GM18870 (cell line): ENCODE data around the gene BPHL.
"Not testable (repeated sequence)": the region's sequence is repeated elsewhere in the genome, so short reads cannot be mapped to it uniquely, and the experiment has no call there.

Source experiments
- ATAC-seq: cut with Tn5 transposase; IDR thresholded peaks from one replicate; pipeline ENCODE4 v1.9.1; 2021; ENCODE audit warnings: moderate library complexity; ENCODE audit not compliant: unreplicated experiment

Gene BPHL

DNA sequence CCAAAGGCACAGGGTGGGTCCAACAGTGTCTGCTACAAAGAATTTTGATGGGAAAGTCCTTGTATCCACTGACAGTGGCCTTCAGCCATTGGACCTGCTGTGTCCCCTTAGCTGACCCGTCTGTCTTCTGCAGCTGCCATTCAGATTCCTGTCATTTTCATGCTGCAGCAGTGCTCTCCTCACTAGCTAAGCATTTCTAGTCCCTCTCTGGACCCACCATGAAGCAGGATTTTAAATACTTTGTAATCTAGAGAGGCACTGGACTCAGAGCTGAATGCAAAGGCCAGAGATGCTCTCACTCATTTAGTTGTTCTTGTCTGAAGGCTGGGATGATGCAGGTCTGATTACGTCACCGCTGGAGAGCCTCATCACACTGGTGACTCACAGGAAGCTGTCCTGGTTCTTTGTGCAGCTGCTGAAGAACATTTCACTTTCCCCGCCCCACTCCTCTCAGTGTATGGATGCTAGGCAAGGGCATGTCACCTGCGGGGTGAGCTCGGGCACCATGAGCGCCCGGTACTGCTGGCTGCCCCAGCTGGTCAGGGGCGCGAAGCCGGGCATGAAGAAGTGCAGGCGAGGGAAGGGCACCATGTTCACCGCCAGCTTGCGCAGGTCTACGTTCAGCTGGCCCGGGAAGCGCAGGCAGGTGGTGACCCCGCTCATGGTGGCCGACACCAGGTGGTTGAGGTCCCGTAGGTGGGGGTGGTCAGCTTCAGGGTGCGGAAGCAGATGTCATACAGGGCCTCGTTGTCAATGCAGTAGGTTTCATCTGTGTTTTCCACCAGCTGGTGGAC is 58.2 kb downstream of the BPHL start:
- ATAC-seq, result no peak

DNA sequence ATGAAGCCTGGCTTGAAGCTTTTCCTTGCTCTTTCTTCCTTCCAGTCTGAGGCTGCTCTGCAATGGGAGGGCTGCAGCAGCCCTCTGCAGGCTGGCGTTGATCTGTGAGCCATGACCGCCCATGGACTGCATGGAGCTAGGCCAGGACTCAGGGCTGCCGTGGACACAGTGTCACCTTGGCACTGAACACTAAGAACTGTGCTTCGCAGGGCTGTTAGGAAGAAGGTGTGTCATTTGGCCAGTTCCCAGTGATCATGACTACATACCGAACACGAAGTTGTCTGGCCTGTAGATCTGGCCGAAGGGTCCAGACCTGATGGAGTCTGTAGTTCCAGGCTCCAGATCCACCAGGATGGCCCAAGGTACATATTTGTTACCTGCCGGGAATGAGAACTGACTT is 60.2 kb downstream of the BPHL start:
- not testable (repeated sequence) for ATAC-seq

DNA sequence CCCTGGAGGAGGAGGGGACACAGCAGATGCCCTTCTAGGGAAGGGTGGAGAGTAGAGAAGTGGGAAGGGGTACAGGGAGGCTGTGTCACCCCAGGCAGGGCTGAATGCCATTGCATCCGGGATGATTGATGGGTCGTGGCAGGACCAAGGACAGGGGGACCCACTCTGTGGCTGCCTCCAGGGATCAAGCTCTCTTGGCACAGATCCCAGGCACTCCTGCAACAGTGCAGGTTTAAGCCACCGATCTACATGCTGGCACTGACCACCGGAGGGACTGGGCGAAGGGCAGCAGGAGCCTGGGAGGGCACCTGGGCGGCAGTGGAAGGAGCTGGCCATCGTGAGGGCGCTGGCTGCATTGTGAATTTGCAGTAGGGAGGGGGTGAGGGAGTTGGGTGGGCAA is 61.4 kb downstream of the BPHL start:
- not testable (repeated sequence) for ATAC-seq

DNA sequence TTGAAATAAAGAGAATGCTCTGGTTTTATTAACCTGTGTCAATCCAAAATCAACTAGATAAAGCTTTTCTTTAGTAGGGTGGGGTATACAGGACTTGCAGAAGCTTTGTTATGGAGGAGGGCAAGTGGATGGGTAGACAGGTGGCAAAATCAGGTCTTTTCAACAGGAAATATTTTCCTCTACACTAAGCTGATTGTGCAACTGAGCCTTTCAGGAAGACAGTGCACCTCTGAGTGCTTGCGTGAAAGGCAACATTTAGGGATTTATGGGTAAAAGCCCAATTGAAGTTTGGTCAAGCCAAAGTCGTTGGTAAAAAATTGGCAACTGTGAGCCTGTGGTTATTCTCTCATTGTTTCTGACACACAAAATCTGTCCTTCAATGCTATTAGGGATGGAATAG is 62.6 kb downstream of the BPHL start:
- ATAC-seq, result no peak

DNA sequence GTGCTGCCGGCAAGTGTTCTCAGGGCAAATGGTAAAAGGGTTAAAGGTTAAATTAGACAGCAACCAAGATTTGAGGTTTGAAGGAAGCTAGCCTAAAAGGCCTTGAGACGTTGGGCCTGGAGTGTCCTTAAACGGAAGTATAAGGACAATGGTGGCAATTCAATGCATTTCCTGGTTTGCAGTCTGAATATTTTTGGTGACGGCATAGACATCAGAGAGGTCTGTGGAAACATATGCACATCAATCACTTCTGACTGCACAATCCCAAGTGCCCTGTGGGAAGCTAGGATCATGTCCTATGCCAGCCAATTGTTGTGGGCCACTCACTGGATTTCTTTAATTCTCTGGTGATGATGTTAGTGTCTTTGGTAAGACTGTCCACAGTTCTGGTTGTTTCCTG is 64.6 kb downstream of the BPHL start:
- ATAC-seq, result no peak

DNA sequence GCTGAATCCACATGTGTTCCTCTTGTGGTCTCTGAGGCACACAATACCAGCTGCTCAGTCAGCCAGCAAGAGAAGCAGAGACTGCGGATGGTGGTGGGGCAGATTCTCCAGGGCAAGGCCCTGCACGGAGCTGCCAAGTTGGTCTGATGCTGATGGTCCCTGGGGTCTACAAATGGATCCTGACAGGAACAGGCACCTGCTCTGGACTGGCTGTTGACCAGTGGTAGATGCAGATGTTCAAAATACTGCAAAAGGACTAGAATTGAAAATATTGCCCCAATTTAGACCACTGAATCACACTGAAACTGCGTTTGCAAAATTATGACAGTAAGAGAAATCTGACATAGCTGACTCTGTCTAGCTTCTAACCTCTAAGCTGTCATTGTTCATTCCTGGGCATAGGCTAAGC is 68.5 kb downstream of the BPHL start:
- no peak for ATAC-seq

DNA sequence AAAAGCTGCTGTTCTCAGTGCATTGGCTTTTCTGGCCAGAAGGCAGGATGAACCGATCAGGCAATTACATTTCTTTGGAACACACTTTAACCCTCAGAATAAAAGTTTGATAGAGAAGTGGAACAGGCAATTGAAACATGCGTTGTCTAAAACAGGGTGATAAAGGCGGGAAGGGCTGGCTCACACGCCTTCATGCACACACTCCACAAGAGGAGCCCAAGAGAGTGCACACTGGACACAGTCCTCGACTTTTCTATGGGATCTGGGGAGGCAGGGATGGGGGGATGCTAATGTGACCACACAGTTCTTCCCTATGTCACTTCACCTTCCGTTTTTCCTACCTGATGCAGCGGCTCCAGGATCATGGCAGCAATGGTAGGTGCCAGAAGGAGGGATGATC is 69.8 kb downstream of the BPHL start:
- no peak for ATAC-seq

DNA sequence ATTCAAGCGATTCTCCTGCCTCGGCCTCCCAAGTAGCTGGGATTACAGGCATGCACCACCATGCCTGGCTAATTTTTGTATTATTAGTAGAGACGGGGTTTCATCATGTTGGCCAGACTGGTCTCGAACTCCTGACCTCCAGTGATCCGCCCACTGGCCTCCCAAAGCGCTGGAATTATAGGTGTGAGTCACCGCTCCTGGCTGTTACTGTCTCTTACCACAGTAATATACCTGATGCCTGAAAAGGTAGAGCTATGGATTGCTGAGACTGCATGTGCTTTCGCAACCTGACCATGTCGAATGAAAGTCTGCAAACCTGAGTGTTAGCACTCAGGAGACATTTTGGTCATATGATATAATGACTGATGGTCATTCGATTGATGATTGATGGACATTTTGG is 70.7 kb downstream of the BPHL start:
- not testable (repeated sequence) for ATAC-seq

DNA sequence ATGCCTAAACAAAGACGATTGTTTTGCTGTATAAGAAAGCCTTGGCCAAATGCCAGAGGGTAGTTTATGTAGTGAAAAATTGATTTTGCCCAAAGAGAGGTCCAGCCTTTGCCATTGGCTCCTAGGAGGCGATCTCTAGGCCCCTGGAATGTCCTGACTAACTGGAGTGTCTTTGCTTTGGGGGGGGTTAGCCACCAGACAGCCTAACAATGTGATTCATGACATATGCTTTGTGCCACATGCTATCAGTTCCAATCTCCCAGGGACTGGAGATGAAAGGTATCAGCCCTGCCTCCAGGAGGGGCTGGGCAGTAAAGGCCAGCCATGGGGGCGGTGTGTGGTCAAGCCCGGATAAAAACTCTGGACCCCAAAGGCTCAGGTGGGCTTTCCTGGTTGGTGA is 71.5 kb downstream of the BPHL start:
- ATAC-seq, result no peak

DNA sequence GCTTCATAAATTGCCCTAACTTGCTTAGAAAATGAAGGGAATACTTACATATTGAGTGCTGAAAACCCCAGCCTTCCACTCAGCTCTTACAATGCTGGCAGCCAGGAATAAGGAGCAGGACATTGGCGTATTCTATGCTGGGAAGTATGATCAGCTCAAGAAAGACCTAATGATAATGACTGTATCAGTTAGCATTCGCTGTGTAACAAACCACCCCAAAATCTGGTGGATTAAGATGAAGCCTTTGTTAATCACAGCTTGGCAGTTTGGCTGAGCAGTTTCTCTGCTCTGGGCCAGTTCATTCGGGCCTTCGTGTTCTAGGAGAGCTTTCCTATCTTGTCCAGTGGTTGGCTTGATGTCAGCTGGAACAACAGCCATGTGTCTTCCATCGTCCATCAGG is 72.3 kb downstream of the BPHL start:
- no peak for ATAC-seq

DNA sequence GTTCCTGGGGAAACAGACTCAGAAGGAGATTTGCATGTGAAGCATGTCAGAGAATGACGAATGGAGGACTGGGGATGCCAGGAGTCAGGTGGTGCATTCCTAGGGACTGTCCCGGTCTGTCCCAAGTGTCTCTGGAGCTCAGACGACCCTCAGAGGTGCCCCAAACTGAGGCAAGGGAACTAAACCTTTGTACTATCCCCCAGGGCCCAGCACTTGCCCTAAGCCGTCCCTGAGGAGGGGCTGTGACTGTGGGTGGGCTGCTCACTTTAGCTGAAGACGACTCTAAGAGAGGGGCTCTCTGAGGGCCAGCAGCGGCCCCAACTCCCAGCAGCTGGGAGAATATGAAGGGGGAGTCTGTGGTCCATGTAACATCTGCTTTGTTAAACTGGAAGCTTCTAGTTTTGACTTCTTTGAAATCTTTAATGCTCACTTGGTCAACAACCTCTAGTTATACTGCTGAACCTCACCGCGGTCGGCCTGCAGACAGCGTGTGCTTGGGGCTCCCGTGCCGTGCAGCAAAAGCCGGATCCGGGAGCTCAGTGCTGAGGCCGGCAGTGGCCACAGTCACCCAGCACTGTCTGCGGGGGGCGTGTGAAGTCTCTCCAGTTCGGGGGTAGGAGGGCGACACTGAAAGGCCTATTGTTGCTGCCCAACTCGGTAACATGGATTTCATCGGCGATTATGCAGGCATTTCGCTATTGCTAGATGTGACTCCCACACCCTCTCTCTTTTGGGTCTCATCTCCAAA is 74.8 kb downstream of the BPHL start:
- ATAC-seq, result no peak

DNA sequence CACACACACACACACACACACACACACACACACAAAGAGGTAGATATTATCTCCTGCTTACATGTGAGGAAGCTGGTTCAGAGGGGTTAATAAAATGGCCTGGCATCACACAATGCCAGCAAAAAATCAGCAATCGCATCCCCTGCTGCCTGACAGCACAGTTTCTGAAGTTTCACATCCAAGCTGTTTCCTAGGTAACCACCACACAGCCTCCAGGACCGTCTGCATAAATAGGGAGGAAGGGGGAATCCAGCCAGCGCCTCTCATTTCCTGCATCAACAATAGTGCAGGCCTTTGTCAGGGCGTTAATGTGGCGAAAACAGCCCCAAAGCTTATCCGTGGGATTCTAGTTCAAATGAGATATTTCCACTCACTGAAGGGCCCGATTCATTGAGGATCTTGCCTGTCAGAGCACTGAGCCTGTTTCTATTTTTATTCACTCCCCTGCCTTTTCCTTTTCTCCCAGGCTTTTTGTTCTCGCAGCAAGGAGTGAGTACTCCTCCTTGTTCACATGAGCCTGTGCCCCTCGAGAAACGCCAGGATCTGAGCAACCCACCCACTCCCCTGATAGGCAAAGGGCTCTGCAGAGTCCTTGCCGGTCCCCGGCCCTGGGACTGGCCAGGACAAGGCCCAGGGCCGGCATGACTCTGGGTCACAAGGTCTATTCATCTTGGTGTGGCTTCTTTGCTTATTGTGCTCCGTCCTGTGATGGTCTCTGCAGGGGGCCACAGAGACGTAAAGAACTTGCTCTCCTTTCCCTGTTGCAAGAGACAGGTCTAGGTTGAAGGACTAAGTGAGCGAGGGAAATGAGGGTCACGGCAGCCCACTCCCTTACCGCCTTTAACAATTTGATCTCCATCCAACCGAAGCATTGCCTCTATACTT is 76.3 kb downstream of the BPHL start:
- ATAC-seq, result no peak

DNA sequence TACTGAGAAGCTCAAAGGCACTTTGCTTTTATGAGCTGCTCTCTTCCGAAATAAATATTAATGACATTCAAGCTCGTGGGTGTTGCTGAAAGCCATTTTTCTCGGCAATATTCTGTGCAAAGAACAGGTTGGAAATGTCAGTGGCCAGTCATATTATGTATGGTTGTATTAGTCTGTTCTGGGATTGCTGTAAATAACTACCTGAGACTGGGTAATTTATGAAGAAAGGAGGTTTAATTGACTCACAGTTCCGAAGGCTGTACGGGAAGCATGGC is 76.8 kb downstream of the BPHL start:
- no peak for ATAC-seq

DNA sequence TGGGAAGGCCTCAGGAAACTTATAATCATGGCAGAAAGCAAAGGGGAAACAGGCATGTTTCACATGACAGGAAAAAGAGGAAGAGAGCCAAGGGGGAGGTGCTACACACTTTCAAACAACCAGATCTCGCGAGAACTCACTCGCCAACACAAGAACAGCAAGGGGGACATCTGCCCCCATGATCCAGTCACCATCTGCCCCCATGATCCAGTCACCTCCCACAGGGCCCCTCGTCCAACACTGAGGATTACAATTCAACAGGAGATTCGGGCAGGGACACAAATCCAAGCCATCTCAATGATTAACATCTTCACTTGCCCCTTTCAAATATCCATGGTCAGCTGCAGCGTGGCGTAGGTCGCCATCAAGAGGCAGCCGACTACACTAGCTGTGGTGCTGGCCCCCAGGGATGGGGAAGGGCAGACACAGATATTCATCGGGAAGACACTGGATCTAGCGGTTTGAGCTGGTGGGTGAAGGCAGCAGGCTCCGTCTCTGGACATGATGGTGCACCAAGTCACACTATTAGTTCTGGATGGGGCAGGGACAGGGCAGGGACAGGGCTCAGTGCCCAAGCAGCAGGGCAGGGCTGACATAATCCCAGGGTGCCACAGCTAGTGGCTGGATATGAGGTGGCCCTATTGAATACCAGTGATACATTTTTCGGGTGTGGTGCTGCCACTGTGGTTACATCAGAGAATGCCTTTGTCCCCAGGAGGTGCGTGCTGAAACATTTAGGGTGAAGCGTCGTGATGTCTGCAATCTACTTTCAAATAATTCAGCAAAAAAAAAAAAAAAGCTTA is 77.4 kb downstream of the BPHL start:
- no peak for ATAC-seq

DNA sequence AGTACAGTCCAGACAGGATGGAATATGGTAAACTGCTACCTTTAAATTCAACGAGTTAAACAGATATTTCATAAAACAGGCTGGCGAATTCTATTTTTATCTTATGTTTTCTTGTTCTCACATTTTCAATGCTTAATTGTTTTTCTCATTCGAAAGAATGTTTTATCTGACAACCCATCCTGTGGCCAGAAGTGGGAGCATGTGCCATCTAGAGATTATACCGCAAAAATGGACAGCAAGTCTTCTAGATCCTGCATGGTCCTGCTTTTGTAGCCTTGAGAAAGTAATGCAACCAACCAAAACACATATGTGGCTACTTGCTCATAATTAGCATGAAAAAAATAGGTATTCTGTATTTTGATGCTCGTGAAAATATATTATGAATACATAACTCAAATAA is 78.3 kb downstream of the BPHL start:
- no peak for ATAC-seq

DNA sequence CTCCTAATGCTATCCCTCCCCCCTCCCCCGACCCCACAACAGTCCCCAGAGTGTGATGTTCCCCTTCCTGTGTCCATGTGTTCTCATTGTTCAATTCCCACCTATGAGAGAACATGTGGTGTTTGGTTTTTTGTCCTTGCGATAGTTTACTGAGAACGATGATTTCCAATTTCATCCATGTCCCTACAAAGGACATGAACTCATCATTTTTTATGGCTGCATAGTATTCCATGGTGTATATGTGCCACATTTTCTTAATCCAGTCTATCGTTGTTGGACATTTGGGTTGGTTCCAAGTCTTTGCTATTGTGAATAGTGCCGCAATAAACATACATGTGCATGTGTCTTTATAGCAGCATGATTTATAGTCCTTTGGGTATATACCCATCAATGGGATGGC is 79.2 kb downstream of the BPHL start:
- not testable (repeated sequence) for ATAC-seq

DNA sequence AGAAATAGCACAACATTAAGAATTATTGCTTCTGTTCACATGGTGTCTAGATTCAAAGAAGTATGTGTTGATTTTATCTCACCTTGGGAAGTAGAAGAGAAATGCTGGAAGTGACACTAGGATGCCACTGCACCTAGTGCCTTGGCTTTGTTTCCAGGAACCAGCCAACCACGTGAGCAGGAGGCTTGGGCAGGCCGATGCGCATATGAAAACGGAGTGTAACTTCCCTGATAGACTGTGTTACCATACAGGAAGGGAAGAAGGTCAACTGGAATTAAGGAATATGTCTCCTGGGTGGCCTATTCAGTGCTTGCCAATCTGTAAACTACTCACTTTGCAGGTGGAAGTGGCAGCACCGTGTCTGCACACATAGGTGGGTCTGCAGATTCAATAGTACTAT is 80.9 kb downstream of the BPHL start:
- no peak for ATAC-seq

DNA sequence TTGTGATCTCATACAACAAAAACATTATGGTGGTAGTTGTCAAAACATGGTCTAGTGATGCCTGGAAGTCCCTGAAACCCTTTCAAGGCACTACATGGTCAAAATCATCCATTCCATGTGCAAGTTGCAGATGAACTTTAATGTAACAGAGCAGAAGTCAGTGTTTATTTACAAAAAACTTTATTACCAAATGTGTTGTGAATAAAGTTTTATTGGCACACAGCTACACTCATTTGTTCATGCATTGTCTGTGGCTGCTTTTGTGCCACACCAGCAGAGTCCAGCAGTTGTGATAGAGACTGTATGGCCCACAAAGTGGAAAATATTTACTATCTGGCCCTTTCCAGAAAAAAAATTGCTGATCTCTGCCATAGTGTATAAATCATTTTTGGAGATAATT is 82.2 kb downstream of the BPHL start:
- no peak for ATAC-seq

DNA sequence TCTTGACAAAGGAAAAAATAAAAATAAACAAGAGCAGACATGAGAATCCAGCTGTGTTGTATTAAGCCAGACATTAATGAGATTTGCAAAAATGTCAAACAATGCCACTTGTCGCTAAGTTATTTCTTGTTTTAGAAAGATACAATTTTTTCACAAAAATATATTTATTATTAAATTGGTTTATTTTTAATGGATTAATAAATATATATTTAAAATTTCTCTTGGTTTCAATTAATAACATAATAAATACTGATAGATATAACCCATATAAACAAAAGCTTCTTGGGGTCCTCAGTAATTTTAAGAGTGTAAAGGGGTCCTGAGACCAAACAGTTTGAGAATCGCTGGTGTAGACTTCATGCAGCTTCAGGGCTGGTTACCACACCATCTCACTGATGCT is 82.9 kb downstream of the BPHL start:
- ATAC-seq, result no peak
